HCT116 (cell line): Measurements from ENCODE around the gene TMEM117. TPM values are rescaled to one million over a fixed set of nuclear protein-coding genes. Genes with fewer than 3 reads are reported as not detected.

Source experiments
- ATAC-seq: fragments of 200-7000 bp; cut with Tn5 transposase; 2 replicates; pipeline ENCODE4 v1.9.1; 2020; ENCODE audit warnings: mild to moderate bottlenecking, moderate library complexity
- BruUV-seq: library from RNA; stranded (reverse); fragments of 400-500 nt; replicated peaks from 2 replicates; lab custom pipeline; 2021; lab: Mats Ljungman, UMichigan
- CTCF ChIA-PET: fragments of 300-600 bp; sonication (Branson Sonifier 250); formaldehyde crosslinking; loops from one replicate; lab custom pipeline; 2021; ENCODE audit warnings: antibody characterized with exemption; lab: Charles Lee
- POLR2A ChIA-PET: fragments of 300-600, 350-600 bp; sonication (Branson Sonifier 250); formaldehyde crosslinking; loops from one replicate; lab custom pipeline; 2021; ENCODE audit warnings: antibody characterized with exemption; lab: Charles Lee
- RAD21 ChIA-PET, 2 experiments: fragments of 300-600 bp; sonication (Branson Sonifier 250); formaldehyde crosslinking; loops; one replicate each; lab custom pipeline; 2023; ENCODE audit warnings: low total read pairs in 2 of 2; ENCODE audit not compliant: uncharacterized antibody in 2 of 2, unreplicated experiment in 2 of 2, low non-redundant PET in 1 of 2; lab: Charles Lee
- DNase-seq: peaks from one replicate; pipeline ENCODE4 v3.0.0-alpha.2; 2010; ENCODE audit warnings: low read depth, low spot score
- H2AFZ ChIP-seq: fragments of 200-600 bp; shearing (Covaris generic), sonication (generic); 2 replicates; pipeline ENCODE4 v1.6.1; 2017; ENCODE audit warnings: low read depth, mixed run types, mixed read lengths, antibody characterized with exemption, low read length; ENCODE audit not compliant: poor library complexity, severe bottlenecking
- H3K27ac ChIP-seq: 2 replicates; pipeline ENCODE4 v1.5.1; 2012; ENCODE audit warnings: low read depth, low read length
- H3K27me3 ChIP-seq: fragments of 200-600 bp; sonication (generic); 2 replicates; pipeline ENCODE4 v1.6.1; 2016; ENCODE audit warnings: mixed run types, low read length, mixed read lengths; ENCODE audit not compliant: insufficient read depth
- H3K36me3 ChIP-seq, 2 experiments: fragments of 200-500 bp in 1 of 2; fragments of 200-600 bp in 1 of 2; sonication (Bioruptor generic) in 1 of 2; sonication (generic) in 1 of 2; 2 replicates each; pipeline versions ENCODE4 v1.5.1 to v1.6.1; 2014 to 2016; ENCODE audit warnings: low read length in 2 of 2, inconsistent platforms in 1 of 2, mixed read lengths in 1 of 2, mixed run types in 1 of 2; ENCODE audit not compliant: insufficient read depth in 2 of 2, control insufficient read depth in 1 of 2
- H3K4me1 ChIP-seq, 2 experiments: fragments of 200-600 bp in 1 of 2; sonication (generic) in 1 of 2; 2 replicates each; pipeline versions ENCODE4 v1.5.1 to v1.6.1; 2012 to 2017; ENCODE audit warnings: low read length in 2 of 2, inconsistent platforms in 1 of 2, mild to moderate bottlenecking in 1 of 2, mixed read lengths in 1 of 2, mixed run types in 1 of 2, moderate library complexity in 1 of 2; ENCODE audit not compliant: insufficient read depth in 2 of 2, control insufficient read depth in 1 of 2
- H3K4me2 ChIP-seq: fragments of 200-600 bp; sonication (generic); 2 replicates; pipeline ENCODE4 v1.6.1; 2017; ENCODE audit warnings: mixed run types, low read length, mixed read lengths
- H3K4me3 ChIP-seq, 2 experiments: fragments of 200-600 bp in 1 of 2; sonication (generic) in 1 of 2; replicated peaks in 1 of 2; 2 replicates each; pipeline ENCODE4 v1.5.1; 2011 to 2016; ENCODE audit warnings: low read length in 2 of 2, control low read depth in 1 of 2, low read depth in 1 of 2, mild to moderate bottlenecking in 1 of 2, mixed read lengths in 1 of 2, mixed run types in 1 of 2
- H3K79me2 ChIP-seq: fragments of 200-600 bp; sonication (generic); 2 replicates; pipeline ENCODE4 v1.6.1; 2017; ENCODE audit warnings: mild to moderate bottlenecking, mixed run types, low read length, moderate library complexity, mixed read lengths; ENCODE audit not compliant: insufficient read depth
- H3K9ac ChIP-seq: fragments of 200-600 bp; sonication (generic); 2 replicates; pipeline ENCODE4 v1.6.1; 2016; ENCODE audit warnings: low read length, mixed read lengths
- H3K9me2 ChIP-seq: fragments of 200-600 bp; sonication (generic), shearing (Covaris generic); 2 replicates; pipeline ENCODE4 v1.6.1; 2017; ENCODE audit warnings: mixed run types, mild to moderate bottlenecking, moderate library complexity; ENCODE audit not compliant: insufficient read depth
- H3K9me3 ChIP-seq, 2 experiments: fragments of 200-500 bp in 1 of 2; fragments of 200-600 bp in 1 of 2; sonication (Bioruptor generic) in 1 of 2; sonication (generic) in 1 of 2; 2 replicates each; pipeline ENCODE4 v1.6.1; 2014 to 2017; ENCODE audit warnings: low read length in 2 of 2, mixed read lengths in 2 of 2, inconsistent platforms in 1 of 2, low read depth in 1 of 2, mild to moderate bottlenecking in 1 of 2, mixed run types in 1 of 2, moderate library complexity in 1 of 2; ENCODE audit not compliant: control insufficient read depth in 1 of 2, insufficient read depth in 1 of 2
- H4K20me1 ChIP-seq: fragments of 200-600 bp; sonication (generic), shearing (Covaris generic); 2 replicates; pipeline ENCODE4 v1.6.1; 2017; ENCODE audit warnings: mixed run types, mild to moderate bottlenecking, moderate library complexity; ENCODE audit not compliant: insufficient read depth
- CBX3 ChIP-seq: IDR thresholded peaks from 2 replicates; pipeline ENCODE4 v1.6.1; 2012; ENCODE audit warnings: low read depth
- CEBPB ChIP-seq: IDR thresholded peaks from 2 replicates; pipeline ENCODE4 v1.6.1; 2012; ENCODE audit warnings: low read depth
- ELF1 ChIP-seq: IDR thresholded peaks from 2 replicates; pipeline ENCODE4 v1.6.1; 2012; ENCODE audit warnings: low read depth, borderline replicate concordance
- FOSL1 ChIP-seq: IDR thresholded peaks from 2 replicates; pipeline ENCODE4 v1.6.1; 2012; ENCODE audit warnings: low read depth
- POLR2A ChIP-seq: IDR thresholded peaks from 2 replicates; pipeline ENCODE4 v1.7.0; 2011; ENCODE audit warnings: borderline replicate concordance; ENCODE audit not compliant: insufficient read depth, insufficient read length; ENCODE audit errors: extremely low read depth
- POLR2AphosphoS5 ChIP-seq: IDR thresholded peaks from 2 replicates; pipeline ENCODE4 v1.6.1; 2011; ENCODE audit warnings: mild to moderate bottlenecking, low read depth, low read length, moderate library complexity
- SIN3A ChIP-seq: IDR thresholded peaks from 2 replicates; pipeline ENCODE4 v1.6.1; 2012; ENCODE audit warnings: low read depth
- SRF ChIP-seq: IDR thresholded peaks from 2 replicates; pipeline ENCODE4 v1.6.1; 2012; ENCODE audit warnings: low read depth
- TCF7L2 ChIP-seq: IDR thresholded peaks from 2 replicates; pipeline ENCODE4 v1.7.0; 2011; ENCODE audit warnings: borderline replicate concordance, inconsistent platforms; ENCODE audit not compliant: insufficient read depth, insufficient read length; ENCODE audit errors: extremely low read depth
- YY1 ChIP-seq: IDR thresholded peaks from 2 replicates; pipeline ENCODE4 v1.6.1; 2011; ENCODE audit warnings: low read length, low read depth, moderate library complexity, mild to moderate bottlenecking; ENCODE audit not compliant: insufficient replicate concordance; ENCODE audit errors: extremely low read depth
- ZFX ChIP-seq: fragments of 450-650 bp; IDR thresholded peaks from 2 replicates; pipeline ENCODE4 v1.6.1; 2017
- intact Hi-C: fragments of 100-400 bp; cut with micrococcal nuclease; formaldehyde crosslinking; loops from 2 replicates; pipeline ENCODE4 v1.10.0; 2022
- total RNA-seq: library from RNA; stranded (reverse); gene quantifications from one replicate; pipeline ENCODE4 v1.2.1, GENCODE V29; 2021; ENCODE audit not compliant: unreplicated experiment
- TF ChIP-seq, protein P1 (sequence below): IDR thresholded peaks from 2 replicates; pipeline ENCODE4 v1.6.1; 2012
- TF ChIP-seq, protein P2 (sequence below): IDR thresholded peaks from 2 replicates; pipeline ENCODE4 v1.6.1; 2012; ENCODE audit warnings: low read depth
- TF ChIP-seq, protein P3 (sequence below), 3 experiments: fragments of 200-600 bp in 1 of 3; sonication (generic) in 1 of 3; IDR thresholded peaks in 2 of 3; conservative IDR thresholded peaks in 1 of 3; 2 replicates each; pipeline ENCODE4 v1.5.1; 2012 to 2017; ENCODE audit warnings: low read depth in 2 of 3, low read length in 2 of 3, antibody characterized with exemption in 1 of 3, borderline replicate concordance in 1 of 3, control low read depth in 1 of 3, mild to moderate bottlenecking in 1 of 3, mixed read lengths in 1 of 3, mixed run types in 1 of 3, moderate library complexity in 1 of 3; ENCODE audit not compliant: insufficient read depth in 1 of 3

Gene TMEM117
- total RNA-seq, 1 experiment from 2014 or later = 3.6 TPM

DNA sequence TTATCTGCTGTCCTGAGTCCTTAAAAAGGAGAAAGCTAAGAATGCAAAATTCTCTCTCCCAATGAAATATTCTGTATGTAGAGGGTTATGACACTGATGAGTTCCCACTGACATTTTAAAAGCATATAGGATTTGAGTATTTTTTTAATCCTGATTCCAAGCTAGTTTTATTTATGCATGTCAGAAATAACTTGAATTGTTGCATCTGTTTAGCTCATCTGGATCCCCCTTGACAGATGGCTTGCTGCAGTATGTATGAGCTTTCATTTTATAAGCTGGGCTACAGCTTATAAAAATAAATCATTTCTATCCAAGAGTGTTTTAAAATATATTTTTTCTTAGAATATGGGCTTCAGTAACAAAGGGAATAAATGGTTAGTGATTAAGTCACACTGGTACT, 545.0 kb downstream of the TMEM117 start:
- Histone ChIP-seq H3K4me3 (no peak overlapping the region), H3K9me2 (no peaks in the 10 kb centered on the region), H3K4me2 (no peak overlapping the region), H3K9me3 (no peaks in the 10 kb centered on the region), H3K79me2 (no peaks in the 10 kb centered on the region), H3K36me3 (no peaks in the 10 kb centered on the region), H3K4me1 (no peaks in the 10 kb centered on the region), H3K27me3 (no peaks in the 10 kb centered on the region), H3K9ac (no peak overlapping the region), H2AFZ (no peak overlapping the region), H4K20me1 (no peaks in the 10 kb centered on the region), H3K27ac (no peak overlapping the region)
- ChIA-PET POLR2A (no interaction called here), RAD21 (no interaction called here), CTCF (no interaction called here)
- ATAC-seq (no peak), DNase-seq (no peak)
- intact Hi-C loops = no loop called here
- TF ChIP-seq FOSL1 (no peak), ELF1 (no peak), ZFX (no peak), CBX3 (no peak), SRF (no peak), TCF7L2 (no peak), CEBPB (no peak), YY1 (no peak), POLR2A (no peak), POLR2AphosphoS5 (no peak), SIN3A (no peak)
- TF ChIP-seq, protein P1, sequence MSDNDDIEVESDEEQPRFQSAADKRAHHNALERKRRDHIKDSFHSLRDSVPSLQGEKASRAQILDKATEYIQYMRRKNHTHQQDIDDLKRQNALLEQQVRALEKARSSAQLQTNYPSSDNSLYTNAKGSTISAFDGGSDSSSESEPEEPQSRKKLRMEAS = no peak
- TF ChIP-seq, protein P2, sequence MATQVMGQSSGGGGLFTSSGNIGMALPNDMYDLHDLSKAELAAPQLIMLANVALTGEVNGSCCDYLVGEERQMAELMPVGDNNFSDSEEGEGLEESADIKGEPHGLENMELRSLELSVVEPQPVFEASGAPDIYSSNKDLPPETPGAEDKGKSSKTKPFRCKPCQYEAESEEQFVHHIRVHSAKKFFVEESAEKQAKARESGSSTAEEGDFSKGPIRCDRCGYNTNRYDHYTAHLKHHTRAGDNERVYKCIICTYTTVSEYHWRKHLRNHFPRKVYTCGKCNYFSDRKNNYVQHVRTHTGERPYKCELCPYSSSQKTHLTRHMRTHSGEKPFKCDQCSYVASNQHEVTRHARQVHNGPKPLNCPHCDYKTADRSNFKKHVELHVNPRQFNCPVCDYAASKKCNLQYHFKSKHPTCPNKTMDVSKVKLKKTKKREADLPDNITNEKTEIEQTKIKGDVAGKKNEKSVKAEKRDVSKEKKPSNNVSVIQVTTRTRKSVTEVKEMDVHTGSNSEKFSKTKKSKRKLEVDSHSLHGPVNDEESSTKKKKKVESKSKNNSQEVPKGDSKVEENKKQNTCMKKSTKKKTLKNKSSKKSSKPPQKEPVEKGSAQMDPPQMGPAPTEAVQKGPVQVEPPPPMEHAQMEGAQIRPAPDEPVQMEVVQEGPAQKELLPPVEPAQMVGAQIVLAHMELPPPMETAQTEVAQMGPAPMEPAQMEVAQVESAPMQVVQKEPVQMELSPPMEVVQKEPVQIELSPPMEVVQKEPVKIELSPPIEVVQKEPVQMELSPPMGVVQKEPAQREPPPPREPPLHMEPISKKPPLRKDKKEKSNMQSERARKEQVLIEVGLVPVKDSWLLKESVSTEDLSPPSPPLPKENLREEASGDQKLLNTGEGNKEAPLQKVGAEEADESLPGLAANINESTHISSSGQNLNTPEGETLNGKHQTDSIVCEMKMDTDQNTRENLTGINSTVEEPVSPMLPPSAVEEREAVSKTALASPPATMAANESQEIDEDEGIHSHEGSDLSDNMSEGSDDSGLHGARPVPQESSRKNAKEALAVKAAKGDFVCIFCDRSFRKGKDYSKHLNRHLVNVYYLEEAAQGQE = no peak
- TF ChIP-seq, protein P3, sequence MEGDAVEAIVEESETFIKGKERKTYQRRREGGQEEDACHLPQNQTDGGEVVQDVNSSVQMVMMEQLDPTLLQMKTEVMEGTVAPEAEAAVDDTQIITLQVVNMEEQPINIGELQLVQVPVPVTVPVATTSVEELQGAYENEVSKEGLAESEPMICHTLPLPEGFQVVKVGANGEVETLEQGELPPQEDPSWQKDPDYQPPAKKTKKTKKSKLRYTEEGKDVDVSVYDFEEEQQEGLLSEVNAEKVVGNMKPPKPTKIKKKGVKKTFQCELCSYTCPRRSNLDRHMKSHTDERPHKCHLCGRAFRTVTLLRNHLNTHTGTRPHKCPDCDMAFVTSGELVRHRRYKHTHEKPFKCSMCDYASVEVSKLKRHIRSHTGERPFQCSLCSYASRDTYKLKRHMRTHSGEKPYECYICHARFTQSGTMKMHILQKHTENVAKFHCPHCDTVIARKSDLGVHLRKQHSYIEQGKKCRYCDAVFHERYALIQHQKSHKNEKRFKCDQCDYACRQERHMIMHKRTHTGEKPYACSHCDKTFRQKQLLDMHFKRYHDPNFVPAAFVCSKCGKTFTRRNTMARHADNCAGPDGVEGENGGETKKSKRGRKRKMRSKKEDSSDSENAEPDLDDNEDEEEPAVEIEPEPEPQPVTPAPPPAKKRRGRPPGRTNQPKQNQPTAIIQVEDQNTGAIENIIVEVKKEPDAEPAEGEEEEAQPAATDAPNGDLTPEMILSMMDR (IDR thresholded peaks at IDR 0.05 in 2 of 3, conservative IDR thresholded peaks at IDR 0.05 in 1 of 3; ENCODE audit: borderline replicate concordance in 1 of 3, insufficient read depth in 1 of 3, low read depth in 2 of 3, low read length in 2 of 3) = no peak
- no TSS peak for BruUV-seq
